Renal cortex interstitium (tissue), 11 donors: ENCODE measurements around the gene RC3H1. TPM values are rescaled to one million over a fixed set of nuclear protein-coding genes. Genes with fewer than 3 reads are reported as not detected.

Experiments
- DNase-seq, 11 donors: peaks; one replicate each; pipeline ENCODE4 v3.0.0-alpha.2; 2013; ENCODE audit warnings: low read depth in 9 of 11, low spot score in 4 of 11; ENCODE audit errors: extremely low read depth in 1 of 11
- polyA plus RNA-seq, 3 donors: library from polyadenylated mRNA; unstranded; fragments of 120-200 nt; gene quantifications; one replicate each; pipeline ENCODE4 v1.2.1, GENCODE V29; 2013; ENCODE audit not compliant: insufficient read length in 3 of 3

The RC3H1 gene
- polyA plus RNA-seq, 3 donors, result 11.8 to 15.3 (median 13.8) TPM

DNA sequence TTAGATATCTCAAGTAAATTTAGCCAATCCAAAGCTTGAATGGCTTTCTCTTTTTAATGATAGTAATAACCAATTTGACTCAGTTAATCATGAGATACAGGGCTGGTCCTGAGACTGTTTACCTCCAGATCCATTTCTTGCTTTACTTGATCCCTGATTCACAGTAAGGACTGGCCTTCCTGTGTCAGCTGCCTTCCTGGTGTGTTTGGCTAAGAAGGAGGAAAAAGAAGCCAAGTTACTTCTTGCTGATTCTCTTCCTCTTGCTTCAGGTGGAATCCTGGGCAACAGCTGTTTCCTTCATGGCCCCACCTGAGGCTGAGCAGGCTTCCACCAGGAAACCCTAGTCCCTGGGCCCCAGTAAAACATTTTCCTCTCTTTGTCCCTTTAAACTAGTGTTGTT, 14.6 kb upstream of the RC3H1 start:
- DNase-seq, result no peak

DNA sequence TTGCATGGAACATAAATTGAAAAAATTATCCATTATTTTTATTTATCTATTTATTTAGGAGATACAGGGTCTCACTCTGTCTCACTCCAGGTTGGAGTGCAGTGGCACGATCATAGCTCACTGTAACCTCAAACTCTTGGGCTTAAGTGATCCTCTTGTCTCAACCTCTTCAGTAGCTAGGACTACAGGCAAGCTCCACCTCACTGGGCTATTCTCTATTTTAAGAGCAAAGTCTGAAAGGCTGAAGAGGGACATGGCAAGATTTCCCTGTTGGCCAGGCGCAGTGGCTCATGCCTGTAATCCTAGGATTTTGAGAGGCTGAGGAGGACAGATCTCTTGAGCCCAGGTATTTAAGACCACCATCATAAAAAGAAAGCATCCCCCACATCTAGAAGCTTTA, 14.0 kb upstream of the RC3H1 start:
- DNase-seq, result no peak

DNA sequence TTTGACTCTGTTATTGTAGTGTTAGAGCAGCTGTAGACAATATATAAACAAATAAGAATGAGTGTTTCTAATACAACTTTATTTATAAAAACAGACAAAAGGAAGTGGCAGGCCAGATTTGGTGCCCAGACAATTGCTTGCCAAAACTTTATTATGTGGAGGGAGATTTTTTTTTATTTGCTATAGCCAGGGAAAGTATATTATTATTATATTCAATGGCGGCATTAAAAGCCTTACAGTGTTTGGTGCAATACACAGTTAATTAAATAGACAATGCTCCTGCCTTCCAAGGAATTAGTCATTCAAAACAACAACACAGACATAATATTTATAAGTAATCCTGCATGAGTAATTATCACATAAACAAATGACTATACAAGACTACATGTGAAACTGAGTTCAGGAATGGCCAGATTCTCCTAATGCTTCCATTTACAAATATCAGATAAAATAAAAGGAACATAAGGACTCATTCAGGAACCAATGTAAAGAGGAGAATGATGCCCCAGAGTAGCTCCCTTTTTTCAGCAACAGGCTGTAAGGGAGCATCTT, 10.6 kb upstream of the RC3H1 start:
- no peak for DNase-seq

DNA sequence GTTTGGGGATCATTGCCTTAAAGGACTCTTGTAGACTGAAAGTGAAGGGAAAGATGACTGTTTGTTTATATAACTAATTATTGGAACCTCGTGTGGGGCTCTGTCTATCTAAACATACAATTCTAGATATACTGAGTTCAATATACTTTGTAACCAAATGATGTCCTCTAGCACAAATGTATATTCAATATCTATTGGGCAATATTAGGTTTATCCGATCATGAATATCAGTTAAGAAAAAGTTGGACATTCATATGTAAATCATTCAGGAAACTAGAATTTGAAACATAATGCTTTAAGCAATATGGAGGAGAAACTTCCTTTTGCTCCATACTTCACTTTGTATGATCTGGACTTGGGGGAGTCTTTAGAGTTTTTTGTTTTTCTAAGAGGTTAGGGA, 8.9 kb upstream of the RC3H1 start:
- DNase-seq, result no peak

DNA sequence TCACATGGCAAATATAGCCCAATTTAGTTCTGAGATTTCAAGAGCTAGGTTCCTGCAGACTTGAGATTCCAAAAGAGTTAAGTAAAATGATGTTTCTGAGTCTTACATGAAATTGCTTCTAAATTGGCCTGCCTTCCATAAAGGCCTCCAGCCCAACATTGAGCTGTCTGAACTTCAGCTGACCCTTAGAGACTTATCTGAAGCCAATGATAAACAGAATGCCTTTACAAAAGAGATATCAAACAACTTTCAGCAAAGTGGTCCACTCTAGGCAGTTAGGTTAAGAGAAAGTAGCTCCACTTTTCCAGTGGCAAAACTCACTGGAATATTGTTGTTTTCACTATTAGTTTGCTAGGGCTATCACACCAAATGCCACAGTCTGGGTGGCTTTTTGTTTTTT, 6.3 kb upstream of the RC3H1 start:
- no peak for DNase-seq

DNA sequence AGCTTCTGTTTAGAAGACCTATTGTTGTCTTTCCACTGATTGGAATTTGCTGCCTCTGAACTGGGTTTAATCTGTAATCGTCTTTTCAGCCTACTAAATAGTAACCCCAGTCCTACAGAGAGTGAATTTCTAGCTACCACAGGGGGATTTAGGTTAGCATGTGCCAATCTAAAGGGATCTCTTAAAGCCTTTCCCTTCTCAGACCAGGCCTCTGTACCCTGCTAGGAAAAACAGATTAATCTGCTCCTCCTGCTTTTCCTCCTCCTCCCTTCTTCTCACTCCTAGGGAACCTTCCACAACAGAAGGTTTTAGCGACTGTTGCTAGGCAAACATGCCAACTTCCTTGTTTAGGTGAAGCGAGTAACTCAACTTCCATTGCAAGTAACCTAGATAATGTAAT, 1.3 kb upstream of the RC3H1 start:
- DNase-seq, result peak in 7 of 11 donors; percentile 24 to 72 (median 45)

DNA sequence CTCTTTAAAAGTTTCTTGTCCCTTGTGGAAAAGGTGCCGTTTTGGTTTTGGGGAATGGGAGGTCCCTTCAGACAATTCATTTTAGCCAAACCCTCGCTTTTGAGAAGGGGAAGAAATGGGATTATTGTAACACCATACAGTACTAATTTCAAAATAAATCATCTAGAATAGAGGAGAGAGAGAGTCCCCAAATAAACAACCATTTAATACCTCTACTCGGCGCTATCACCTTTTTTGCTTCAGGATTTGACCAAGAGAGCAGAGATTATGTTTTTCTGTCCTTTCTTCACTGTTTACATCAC, 770 bp upstream of the RC3H1 start:
- peak in 2 of 11 donors; percentile 6 to 8 for DNase-seq

DNA sequence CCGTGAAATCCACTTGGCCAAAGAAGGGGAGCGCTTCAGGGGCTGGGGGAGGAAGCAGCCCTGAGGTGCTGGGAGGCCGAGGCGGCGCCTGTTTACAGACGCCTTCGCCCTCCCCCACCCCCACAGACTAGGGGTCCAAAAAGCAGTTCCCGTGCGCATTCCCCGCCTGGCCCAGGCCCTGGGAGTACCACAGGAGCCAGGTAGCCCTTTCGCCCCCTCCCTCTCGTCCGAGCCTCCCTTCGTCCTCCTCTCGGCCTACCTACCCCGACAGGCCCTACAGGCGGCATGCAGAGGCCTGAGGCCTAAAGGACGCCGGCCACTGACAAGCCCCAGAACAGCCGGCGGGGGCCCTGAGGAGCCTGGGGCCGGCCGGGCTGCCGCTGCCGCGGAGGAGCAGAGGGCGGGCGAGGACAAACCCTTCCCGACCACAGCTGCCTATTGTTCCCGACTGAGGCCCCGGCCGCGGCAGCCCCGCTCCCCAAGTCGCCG, 522 bp downstream of the RC3H1 start:
- peak in 6 of 11 donors; percentile 35 to 51 (median 46) for DNase-seq

DNA sequence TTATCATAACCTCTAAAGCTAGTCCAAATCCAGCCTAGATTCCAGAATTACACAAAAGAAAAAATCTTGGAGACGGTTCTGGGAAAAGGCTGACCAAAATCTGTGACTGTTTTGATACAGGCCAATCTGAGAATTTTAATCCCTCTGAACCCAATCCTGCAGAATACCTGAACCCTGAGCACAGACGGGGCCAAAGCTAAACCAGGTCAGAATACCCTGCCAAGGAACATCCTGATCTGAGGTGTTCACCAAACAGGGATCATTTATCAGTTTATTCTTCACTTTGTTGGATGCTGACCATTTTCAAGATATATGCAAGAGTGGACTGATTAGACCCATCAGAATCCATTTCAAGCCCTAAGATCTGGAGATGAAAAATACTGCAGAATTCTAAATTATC, 3.6 kb downstream of the RC3H1 start:
- no peak for DNase-seq

DNA sequence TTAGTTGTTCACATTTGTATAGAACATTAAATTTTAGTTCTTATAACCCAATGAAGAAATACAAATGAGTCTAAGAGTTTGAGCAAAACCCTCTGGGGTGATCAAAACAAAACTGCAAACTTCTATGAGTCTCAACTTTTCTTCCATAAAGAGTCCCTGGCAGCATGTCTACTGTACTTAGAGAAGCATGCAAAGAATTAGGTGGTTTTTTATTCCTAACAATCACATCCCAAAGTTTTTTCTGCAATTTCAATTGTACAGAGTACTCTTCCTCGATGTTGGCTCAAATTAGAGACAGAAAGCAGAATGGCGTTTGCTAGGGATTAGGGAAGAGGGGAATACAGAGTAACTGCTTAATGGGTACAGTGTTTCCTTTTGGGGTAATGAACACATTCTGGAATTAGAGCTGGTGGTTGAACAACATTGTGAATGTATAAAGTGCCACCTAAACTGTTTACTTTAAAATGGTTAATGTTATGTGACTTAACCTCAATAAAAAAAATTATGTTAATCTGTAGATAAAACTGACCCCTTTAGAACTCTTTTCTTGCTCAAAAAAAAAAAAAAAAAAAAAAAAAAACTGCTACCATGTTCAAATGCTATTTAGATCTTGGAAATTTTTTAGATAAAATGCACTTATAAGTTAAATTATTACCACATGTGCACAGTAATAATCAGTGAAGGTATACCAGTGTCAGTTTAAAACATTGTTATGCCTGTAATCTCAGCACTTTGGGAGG, 4.8 kb downstream of the RC3H1 start:
- DNase-seq, result no peak

DNA sequence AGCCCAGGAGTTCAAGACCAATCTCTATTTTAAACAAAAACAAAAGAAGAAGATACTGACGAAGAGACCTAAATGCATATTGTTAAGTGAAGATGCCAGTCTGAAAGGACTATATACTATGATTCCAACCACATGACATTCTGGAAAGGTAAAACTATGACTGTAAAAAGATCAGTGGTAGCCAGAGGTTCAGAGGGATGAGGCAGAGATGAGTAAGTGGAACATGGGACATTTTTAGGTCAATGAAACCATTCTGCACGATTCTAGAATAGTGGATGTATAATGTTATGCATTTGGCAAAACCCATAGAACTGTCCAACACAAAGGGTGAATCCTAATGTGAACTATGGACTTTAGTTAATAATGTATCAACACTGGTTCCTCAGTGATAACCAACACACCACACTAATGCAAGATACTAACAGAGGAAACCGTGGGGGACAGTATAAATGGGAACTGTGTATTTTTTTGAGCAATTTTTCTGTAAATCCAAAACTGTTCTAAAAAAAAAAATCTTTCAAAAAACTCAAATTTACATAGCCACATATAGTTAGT, 8.2 kb downstream of the RC3H1 start:
- no peak for DNase-seq

DNA sequence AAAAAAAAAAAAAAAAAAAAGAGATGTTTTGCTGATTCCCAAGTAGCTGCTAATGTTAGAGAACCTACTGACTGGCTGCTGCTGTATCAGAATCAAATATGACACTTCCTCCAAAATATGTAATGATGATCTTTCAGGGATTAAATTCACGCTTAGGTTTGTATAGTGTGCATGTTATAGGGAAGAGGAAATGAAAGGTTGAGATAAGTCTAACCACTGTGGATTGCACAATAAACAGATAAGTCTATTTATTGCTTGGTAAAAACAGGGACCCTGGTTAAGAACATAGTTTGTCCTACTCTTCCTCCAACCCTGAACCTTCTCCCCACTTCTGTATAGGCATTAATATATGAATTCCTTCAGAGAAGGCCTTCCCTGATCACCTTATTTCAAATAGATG, 13.2 kb downstream of the RC3H1 start:
- DNase-seq, result no peak

DNA sequence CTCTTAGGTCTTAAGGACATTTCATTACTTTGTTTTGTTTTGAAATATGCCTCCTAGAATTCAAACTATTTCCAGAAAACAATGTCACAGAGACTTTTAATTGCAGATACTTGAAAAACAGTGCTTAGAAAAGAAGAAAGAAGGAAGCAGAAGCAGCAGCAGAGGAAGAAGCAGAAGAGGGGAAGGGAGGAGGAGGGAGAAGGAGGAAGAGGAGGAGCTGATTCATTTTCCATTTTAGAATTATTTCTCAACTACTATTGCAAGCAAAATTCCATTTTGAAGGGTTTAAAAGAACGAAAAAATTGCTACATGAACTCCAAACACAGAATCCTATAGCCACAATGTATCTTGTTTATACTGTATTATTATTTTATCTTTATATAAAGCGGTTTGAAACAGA, 13.9 kb downstream of the RC3H1 start:
- DNase-seq, result no peak

DNA sequence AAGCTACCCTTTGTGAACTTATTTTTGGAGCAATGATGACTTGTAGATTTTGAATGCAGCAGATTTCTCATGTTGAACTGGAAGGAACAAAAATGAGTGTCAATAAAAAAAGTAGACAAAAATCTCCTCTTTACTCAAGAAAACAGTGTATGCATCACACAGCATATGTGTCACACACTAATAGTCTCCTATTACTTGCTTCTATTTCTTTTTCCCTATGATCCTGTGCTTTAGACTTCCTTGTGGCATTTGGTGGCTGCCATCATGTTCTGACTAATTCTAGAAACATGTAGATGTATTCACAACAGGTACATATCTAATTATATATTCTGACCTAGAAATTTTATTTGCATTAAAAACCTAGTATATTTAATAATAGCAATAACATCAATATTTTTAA, 14.3 kb downstream of the RC3H1 start:
- no peak for DNase-seq

DNA sequence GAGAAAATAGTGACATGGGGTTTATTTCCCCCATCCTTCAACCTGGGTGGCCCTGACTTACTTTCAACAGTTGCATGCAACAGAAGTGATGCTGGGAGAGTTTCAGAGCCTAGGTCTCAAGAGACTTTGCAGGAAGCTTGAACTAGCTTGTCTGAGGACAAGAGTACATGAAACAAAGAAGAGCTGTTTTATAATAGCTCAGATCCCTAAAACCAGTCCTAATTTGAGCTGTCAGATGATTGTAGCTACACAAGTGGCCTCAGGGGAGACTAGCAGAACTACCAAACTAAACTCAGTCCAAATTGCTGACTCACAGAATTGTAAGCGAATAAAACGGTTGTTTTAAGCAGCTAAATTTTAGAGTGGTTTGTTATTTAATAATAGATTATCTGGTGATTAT, 17.1 kb downstream of the RC3H1 start:
- peak in 3 of 11 donors; percentile 9 to 12 (median 12) for DNase-seq

DNA sequence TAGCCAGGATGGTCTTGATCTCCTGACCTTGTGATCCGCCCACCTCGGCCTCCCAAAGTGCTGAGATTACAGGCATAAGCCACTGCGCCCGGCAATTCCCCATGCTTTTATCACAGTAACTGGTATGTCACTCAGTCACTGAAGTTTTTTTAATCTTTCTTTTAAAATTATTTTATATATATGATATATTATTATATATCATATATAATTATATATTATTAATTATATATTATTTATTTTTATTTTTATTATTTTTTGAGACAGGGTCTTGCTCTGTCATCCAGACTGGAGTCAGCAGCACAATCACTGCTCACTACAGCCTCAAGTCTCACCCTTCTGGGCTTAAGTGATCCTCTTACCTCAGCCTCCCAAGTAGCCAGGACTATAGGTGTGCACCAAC, 18.3 kb downstream of the RC3H1 start:
- DNase-seq, result no peak

DNA sequence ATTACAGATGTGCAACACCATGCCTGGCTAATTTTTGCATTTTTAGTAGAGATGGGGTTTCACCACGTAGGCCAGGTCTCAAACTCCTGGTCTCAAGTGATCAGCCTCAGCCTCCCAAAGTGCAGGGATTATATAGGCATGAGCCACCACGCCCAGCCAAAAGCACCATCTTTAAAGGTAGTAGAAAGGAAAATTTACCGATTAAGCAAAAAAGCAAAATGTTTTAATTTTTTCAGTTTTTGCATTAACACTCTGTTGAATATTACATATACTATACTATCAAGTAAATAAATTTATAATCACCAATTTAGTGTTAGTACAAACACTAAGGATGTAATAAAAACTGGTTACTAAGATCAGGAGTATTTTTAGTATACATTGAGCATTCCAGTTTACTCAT, 20.6 kb downstream of the RC3H1 start:
- DNase-seq, result no peak

DNA sequence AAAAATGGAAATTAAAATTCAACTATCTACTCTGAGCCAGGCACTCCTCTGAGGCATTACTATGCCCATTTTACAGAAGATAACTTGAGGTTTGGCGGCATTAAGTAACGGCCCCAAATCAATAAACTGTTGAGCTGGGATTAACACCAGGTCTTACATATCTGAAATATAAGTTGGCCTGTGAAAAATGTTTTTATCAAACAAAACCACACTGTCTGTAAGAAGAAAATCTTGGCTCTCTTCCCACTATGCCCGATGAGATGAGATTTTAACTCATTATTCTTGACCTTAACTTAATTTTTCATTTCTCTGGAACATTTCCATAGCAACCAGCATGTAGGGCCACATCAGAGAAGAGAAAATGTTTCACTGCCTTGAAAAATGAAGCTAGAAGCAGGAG, 21.8 kb downstream of the RC3H1 start:
- no peak for DNase-seq

DNA sequence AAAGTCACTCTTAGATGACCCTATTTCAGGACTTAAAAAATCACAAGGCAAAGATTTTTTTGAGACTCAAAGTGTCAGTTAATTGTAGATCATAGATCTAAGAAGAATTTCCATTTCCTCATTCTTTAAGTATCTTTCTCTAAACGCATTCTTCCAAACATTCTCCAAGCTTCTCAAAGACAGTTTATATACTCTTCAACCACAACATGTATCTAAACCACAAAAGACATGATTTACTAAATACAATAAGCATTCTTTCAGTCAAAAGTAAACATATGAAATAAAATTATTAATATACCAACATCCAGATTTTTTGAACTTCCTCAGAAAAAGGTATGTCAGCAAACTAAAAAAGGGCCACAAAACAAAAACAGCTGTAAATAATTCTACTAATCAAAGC, 24.4 kb downstream of the RC3H1 start:
- no peak for DNase-seq

DNA sequence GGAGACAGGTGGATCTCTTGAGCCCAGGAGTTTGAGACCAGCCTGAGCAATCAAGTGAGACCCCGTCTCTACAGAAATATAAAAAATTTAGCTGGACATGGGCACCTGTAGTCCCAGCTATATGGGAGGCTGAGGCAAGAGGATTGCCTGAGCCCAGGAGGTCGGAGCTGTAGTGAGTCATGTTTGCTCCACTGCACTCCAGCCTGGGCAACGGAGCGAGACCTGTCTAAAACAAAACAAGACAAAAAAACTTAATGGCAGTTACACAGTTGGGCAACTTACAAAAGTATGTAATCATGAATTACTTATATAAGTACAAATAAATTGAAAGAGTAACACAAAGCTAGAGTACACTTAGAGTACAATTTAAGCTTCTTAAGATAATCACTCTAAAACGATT, 25.2 kb downstream of the RC3H1 start:
- DNase-seq, result no peak

DNA sequence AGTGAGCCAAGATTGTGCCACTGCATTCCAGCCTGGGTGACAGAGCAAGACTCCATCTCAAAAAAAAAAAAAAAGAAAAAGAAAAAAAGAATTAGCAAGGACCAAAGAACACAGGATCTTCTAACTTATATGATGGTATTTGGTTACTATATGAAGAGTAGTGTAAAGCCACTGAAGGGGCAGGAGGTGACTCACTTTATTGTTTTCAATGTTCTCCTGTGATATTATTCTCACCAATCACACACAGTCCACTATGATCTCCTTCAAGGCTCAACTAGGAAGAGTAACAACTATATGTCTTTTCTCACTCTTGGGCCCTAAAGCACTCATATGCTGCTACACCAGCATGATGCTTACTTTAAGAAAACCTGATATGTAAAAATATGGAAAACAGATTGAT, 26.7 kb downstream of the RC3H1 start:
- DNase-seq, result no peak
